ENCODE measurements around the gene PDE4D.

- TF ChIP-seq POLR2A (IDR thresholded peaks at IDR 0.05; ENCODE audit: low read depth, low read length) (no peak), POLR2AphosphoS5 (IDR thresholded peaks at IDR 0.05; ENCODE audit: low read depth, low read length) (no peak), TAF1 (IDR thresholded peaks at IDR 0.05; ENCODE audit: low read depth, low read length) (no peak), POU2F2 (IDR thresholded peaks at IDR 0.05; ENCODE audit: low read depth, low read length) (no peak), SPI1 (IDR thresholded peaks at IDR 0.05; ENCODE audit: low read depth, low read length) (no peak)
Observed at GRCh38 chr5:59025734-59026133, 867.8 kb downstream of the PDE4D start.
